Activated CD8-positive, alpha-beta memory T cell treated with anti-CD3 and anti-CD28 coated beads for 1 hour (primary cell): ENCODE measurements around the gene MYO7A.
A peak's percentile ranks its signal among the peaks of the same experiment; 100 is the strongest.

Source experiments
- DNase-seq, 2 donors: peaks; one replicate each; pipeline ENCODE4 v3.0.0-alpha.2; 2020; ENCODE audit warnings: low read depth in 1 of 2; ENCODE audit errors: extremely low read depth in 1 of 2

The MYO7A gene

DNA sequence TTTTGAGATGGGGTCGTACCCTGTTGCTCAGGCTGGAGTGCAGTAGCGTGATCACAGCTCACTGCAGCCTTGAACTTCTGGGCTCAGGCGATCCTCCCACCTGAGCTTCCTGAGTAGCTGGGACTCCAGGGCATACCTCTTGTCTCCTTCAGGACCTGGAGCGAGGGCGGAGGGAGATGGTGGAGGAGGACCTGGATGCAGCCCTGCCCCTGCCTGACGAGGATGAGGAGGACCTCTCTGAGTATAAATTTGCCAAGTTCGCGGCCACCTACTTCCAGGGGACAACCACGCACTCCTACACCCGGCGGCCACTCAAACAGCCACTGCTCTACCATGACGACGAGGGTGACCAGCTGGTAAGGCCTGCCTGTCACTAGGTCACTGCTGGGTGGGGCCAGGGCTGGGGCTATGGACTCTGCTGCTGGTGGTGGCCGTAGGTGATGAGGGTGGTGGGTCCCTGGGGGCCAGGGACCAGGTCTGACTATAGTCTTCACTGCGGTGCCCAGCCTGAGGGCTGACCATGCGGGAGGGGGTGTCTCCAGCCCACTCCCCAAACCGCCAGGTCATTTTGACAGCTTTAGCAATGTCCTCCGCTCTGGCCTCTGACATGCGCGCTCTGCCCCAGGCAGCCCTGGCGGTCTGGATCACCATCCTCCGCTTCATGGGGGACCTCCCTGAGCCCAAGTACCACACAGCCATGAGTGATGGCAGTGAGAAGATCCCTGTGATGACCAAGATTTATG lies 53.9 kb downstream of the MYO7A start:
- no peak for DNase-seq

DNA sequence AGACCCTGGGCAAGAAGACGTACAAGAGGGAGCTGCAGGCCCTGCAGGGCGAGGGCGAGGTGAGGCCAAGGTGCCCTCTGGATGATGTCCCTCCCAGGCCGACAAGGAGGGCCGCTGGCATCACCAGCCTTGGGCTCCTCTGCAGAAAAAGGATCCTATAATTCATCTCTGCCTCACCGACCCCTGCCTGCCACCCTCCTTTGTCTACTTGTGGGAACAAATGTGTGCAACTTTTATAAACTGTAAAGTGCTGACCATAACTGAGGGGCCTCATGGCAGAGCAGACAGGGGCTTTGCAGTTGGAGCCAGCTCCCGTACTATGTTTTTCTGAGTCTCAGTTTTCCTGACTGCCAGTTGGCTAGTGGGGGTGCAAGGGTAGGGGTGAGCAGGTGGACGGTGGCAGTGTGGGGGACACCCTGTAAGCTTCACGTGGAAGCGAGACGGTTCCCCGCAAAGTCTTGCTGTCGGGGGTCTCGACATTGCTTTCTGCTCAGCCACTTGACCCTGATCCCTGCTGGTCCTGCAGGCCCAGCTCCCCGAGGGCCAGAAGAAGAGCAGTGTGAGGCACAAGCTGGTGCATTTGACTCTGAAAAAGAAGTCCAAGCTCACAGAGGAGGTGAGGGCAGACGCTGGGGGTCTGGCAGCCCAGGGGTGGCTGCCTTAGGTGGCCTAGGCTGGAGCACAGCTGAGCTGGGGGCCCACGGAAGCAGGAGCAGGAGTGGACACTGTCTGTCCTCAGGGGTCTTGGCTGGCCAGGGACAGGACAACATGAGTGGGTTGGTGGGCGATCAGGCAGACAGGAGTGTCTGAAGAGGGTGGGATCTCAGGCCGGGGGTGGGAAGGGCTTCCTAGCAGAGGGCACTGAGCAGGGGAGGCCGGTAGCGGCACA lies 54.7 kb downstream of the MYO7A start:
- no peak for DNase-seq

DNA sequence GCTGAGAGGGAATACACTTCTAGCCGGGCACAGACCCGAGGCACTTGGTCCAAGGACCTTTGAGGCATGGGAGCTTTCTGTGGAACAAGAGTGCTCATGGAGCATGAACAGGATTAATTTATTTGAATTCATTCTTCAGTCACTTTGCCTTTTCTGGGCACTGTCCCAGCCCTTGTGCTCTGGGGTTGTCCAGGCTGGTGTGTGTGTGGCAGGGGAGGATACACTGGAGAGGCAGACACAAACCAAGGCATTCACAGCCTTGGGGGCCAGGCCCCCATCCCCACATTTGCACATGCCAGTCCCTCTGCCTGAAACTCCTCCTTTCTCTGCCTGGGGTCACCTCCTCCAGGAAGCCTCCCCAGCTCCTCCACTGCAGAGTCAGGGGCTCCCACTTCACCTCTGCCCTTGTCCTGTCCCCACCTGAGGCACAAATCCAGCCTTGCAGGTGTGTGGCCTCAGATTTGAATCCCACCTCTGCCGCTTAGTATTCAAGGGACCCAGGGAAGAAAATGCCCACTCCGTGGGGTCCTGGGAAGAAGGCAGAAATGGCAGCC lies 55.5 kb downstream of the MYO7A start:
- no peak for DNase-seq

DNA sequence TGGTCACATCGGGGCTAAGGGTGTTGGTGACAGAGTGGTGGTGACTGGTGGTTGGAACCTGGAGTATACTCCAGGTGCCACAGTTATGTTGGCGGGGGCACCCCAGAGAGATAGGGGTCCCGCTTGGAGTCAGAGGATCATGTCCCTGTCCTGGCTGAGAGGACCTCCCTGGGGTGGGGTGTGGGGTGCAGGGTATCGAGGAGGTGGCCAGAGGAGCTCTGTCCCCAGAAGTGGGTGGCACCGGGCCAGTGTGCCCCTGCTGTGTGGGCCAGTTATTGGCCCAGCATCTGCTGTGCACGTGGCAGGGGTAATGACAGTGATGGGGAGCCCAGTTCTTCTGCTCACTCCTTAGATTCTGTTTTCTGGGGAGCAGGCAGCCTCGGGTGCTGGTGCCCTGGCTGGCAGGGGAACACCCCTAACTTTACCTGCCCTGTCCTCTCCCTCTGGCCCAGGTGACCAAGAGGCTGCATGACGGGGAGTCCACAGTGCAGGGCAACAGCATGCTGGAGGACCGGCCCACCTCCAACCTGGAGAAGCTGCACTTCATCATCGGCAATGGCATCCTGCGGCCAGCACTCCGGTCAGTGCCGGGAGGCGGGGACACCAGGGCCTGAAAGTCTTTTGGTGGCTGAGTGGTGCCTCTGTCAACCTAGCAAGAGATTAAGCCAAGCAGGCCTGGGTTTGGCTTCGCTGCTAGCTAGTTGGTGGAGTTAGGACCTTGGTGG lies 56.3 kb downstream of the MYO7A start:
- no peak for DNase-seq

DNA sequence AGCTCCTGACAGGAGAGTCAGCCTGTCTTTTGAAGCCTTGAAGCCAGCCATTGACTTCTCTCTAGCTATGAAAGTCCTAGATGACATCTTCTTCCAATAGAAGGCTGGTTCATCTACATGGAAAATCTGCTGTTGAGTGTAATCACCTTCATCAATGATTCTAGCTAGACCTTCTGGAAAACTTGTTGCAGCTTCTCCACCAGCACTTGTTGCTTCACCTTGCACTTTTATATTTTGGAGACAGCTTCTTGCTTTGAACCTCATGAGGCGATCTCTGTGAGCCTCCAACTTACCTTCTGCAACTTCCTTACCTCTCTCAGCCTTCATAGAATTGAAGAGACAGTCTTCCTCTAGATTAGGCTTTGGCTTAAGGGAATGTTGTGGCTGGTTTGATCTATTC lies 58.3 kb downstream of the MYO7A start:
- no peak for DNase-seq

DNA sequence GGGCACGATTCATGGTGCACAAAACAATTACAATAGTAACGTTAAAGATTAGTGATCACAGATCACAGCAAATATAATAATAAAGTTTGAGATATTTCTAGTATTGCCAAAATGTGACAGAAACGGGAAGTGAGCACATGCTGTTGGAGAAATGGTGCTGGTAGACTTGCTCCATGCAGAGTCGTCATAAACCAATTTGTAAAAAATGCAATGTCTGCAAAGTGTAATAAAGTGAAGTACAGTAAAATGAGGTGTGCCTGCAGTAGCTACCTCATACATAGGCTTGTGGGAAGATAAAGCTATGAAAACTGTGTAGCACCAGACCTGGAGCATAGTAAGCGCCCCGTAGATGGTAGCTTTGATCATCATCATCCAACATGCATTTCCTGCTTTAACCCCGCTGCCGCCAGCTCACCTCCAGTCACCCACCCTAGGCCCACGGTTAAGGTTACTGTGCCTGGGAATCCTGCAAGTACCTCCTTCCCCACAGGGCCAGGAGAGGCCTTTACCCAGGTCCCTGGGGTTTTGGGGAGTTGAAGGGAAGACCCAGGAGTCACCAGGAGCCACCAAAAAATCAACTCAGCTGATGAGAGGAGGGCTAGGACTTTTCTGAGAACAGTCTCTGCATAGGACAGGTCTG lies 59.2 kb downstream of the MYO7A start:
- no peak for DNase-seq

DNA sequence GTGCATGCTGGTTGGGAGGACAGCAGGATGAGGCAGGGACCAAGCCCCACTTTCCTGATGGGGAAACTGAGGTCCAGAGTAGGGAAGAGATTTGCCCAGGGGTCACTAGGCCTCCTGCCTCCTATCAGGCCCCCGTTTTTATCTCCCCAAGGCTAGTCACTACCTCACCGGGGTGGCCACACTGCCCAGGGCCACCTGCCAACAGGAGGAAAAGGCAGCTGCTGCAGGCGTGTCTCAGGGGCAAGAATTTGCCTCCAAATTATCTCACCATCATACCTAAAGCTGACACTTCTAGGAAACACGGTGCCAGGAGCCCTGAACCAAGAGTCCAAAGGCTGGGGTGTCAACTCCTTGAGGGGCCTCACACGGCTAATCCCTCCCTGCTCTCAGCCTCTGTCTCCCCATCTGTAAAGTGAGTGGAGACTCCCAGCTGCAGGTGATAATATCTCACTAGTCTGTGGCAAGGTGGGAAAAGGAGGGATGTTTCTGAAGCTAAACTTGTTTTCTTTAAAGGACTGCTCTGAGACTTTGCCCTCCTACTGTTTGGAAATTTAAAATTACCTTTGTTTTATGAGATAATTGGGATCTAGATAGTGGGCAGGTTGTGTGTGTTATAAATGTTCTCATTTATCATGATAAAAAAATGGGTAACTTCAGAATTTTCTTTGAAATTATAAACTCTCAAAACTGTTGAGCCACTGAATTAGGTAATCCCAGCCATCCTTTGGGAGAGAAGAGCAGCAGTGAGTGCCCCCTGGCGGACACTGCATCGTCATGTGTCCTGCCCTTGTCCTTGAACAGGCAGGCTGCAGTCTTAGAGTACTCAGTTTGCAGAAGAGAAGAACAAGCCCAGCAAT lies 60.0 kb downstream of the MYO7A start:
- DNase-seq = peak; percentile 36 to 48

DNA sequence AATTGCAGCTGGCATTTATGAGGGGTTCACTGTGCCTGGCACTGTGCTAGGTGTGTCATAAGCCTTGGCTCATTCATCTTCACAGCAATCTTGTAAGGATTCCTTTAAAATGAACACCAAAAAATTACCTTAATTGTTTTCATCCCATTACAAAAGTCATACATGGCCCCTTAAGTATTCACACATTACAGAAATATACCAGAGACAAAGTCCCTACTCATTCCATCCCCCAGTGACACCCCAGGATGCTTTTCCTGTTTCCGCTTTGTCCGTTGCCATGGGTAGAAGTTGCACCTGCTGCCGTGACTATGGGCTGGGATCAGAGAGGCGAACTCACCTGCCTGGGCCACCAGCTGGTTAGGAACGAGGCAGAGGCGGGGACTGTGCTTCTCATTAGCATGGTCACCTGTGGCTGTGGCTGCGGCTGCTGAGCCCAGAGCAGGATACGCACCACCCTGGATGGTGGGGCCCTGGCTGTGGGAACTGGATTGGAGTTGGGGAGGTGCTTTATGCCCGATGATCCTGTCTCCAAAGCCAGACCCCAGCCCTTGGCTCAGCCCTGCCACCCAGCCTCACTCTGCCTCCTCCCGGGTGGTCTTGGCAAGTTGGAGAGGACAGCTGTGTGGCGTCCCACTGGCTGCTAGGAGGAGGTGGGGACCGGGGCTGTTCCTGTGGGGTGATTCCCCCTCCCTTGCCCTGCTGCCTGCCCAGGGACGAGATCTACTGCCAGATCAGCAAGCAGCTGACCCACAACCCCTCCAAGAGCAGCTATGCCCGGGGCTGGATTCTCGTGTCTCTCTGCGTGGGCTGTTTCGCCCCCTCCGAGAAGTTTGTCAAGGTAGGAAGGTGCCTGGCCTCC lies 60.8 kb downstream of the MYO7A start:
- DNase-seq = no peak

DNA sequence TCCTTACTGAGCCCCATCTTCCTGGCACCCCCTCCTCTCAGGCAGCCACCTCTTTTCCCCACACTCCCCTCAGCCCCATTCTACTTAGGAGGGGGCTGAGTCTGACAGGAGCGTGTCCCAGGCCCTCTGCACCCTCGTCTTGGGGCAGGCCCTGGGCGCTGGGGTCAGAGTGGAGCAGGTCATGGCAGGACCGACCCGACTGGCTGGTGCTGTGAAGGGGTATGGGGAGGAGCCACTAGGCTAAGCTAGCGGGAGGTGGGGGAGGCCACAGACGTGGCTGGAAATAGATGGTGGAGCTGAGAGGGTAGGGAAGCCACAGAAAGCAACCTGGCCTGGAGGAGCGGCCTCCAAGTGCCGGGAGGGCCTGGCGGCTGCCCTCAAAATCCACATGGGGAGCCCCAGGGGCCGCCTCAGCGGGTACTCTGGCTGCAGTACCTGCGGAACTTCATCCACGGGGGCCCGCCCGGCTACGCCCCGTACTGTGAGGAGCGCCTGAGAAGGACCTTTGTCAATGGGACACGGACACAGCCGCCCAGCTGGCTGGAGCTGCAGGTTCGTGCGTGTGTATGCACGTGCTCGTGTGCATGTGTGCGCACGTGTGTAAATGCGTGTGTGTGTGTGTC lies 61.7 kb downstream of the MYO7A start:
- no peak for DNase-seq

DNA sequence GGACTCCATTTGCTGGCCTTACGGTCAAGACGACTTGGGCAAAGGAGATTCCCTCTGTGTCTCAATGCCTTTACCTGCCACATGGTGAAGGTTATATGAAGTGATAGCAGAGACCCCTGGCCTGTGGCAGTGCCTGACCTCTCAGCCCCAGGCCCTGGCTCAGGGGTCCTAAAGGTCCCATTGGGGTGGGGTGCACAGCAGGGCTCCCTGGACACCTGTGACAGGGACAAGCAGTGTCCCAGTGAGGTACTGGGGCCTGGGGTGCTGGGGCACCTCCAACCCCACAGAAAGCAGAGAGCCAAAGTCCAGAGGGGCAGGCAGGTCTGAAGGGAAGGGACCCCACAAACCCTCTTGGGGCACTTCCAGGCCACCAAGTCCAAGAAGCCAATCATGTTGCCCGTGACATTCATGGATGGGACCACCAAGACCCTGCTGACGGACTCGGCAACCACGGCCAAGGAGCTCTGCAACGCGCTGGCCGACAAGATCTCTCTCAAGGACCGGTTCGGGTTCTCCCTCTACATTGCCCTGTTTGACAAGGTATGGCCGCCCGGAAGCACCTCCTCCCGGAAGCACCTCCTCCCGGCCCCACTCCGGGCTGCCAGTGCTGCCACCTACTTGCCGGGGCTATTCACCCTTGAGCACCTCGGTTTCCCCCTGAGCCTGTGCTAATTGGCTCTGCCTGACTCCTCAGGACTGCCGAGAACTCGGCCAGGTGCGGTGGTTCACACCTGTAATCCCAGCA lies 62.5 kb downstream of the MYO7A start:
- DNase-seq = no peak

DNA sequence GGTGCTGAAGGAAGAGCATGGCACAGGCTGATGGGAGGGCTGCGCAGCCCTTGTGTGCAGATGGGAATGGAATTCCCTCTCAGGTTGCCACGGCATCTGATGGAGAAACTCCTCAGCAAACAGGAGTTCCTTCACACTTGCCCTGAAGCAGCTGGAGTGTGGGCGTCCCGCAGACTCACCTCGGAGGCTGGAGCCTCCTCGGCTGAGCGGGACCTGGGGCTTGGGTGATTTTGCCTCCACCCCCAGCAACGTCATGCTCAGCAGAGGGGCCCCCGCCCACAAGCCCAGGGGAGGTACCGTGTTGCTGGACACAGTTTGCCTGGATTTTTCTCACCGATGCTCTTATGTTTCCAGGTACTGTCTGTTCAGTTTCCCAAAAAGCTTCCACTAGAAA lies 63.4 kb downstream of the MYO7A start:
- no peak for DNase-seq

DNA sequence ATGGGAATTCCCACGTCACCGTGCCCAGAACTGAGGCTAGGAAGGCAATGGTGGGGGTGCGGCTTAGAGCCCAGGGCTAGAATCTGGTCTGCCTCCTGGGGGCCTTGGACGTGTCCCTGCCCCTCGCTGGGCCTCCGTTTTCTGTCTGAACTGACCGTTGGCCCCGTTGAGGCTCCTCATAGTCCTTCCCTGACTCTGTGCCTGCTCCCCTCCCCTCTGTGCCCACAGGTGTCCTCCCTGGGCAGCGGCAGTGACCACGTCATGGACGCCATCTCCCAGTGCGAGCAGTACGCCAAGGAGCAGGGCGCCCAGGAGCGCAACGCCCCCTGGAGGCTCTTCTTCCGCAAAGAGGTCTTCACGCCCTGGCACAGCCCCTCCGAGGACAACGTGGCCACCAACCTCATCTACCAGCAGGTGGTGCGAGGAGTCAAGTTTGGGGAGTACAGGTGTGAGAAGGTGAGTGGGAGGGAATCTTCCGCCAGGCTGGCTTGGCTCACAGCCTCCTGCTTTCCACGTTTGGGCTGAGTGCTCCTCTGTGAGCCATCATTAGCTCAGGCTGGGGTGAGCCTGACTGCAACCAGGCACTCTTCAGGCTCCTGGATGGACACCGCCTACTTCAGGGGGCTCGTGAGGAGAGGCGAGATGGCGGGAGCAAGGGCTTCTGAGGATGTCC lies 63.9 kb downstream of the MYO7A start:
- DNase-seq = peak; percentile 5 to 12

DNA sequence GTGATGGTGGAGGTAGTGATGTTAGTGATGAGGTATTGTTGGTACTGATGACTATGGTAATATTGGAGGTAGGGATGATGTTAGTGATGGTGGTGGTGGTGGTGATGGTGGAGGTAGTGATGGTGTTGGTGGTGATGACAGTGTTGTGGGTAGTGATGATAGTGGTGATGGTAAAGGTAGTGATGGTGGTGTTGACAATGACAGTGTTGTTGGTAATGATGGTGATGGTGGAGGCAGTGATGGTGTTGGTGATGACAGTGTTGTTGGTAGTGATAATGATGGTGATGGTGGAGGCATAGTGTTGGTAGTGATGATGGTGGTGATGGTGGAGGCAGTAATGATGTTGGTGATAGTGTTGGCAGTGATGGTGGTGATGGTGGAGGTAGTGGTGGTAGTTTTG lies 65.1 kb downstream of the MYO7A start:
- DNase-seq = no peak

DNA sequence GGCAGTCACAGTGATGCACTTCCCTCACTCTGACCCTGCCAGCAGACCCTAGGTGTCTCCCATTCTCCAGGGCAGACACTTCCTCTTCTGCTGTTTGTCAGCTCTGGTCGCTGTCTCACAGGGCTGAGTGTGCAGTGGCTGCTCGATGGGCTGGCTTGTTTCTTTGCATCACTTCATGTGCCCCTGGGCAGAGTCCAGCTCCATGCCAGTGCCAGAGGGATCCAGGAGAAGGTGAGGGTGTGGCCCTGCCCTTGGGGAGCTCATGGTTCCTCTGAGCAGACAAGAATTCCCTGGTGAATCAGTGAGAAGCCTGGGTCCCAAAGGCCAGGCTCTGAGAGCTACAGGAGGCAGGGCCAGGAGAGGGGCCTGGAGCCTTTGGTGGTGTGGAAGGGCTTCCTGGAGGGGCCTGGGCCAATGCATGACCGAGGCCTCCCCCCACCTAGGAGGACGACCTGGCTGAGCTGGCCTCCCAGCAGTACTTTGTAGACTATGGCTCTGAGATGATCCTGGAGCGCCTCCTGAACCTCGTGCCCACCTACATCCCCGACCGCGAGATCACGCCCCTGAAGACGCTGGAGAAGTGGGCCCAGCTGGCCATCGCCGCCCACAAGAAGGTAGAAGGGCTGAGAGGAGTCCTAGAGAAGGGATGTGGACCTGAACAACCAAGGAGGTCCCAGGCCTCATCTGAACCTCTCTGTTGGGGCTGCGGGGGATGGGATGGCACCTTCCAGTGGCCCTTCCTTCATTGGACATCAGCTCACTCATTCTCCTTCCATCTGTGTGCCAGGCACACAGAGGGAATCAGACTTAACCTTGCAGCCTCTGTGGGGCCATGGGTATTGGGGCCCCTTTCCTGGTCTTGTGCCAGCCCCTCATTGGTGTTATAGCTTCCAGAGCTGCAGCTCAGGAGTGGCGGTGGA lies 66.1 kb downstream of the MYO7A start:
- DNase-seq = no peak

DNA sequence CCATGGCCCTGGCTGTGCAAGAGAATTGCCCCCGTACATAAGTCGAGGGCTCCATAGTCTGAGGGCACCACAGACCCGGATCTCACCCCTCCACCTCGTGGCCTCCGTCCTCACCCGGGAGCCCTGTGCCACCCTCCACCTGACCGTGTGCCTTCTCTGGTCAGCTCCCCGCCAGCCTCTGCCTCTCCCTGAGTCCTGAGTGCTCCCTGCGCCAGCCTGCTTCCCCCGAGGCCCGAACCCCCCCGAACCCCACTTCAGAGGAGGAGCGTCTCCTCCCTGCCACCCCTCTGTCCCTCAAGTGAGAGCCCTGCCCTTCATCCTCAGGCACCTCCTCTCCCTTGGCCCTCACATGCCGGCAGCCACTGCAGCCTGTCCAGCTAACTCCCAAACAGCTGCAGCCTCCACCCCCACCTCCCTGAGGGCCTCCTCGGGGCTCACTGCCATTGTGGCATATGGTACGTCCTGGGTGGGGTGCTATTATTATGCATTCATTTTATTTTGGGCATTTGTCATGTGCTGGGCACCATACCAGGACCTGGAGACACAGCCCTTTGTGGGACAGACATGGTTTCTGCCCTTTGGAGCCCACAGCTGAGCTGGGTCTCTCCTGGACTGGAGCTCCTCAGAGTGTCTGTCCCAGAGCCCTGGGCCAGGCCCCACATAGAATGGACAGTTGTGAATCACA lies 67.2 kb downstream of the MYO7A start:
- no peak for DNase-seq

DNA sequence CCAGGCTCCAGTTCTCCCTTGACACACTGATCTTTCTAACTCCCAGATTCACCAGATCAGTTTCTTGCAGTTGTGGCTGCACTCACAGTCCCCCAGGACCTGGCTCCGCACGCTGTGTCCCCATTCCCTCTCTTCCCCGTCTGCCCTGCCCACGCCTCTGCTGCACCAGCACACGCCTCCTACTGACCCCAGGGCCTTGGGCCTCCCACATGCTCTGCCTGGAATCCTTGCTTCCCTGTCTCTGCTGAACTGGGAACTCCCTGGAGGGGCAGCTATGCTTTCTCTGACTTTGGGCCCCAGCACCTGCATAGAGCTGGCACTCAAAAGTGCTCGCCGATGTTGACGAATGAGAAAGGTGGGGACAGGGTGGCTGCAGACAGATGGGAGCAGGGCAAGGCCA lies 68.9 kb downstream of the MYO7A start:
- DNase-seq = no peak
